PC-3 (cell line): ENCODE results near the gene EPHB1.

Experiments used
- EZH2 ChIP-seq: fragments of 300-600 bp; sonication (generic); IDR thresholded peaks from one replicate; pipeline ENCODE4 v1.6.1; 2017; ENCODE audit warnings: antibody characterized with exemption, mild to moderate bottlenecking, low read length; ENCODE audit not compliant: unreplicated experiment
- TF ChIP-seq, protein P1 (sequence below): fragments of 300-600 bp; sonication (generic); conservative IDR thresholded peaks from 2 replicates; pipeline ENCODE4 v1.5.1; 2017; ENCODE audit warnings: antibody characterized with exemption, low read depth, mild to moderate bottlenecking, low read length

DNA sequence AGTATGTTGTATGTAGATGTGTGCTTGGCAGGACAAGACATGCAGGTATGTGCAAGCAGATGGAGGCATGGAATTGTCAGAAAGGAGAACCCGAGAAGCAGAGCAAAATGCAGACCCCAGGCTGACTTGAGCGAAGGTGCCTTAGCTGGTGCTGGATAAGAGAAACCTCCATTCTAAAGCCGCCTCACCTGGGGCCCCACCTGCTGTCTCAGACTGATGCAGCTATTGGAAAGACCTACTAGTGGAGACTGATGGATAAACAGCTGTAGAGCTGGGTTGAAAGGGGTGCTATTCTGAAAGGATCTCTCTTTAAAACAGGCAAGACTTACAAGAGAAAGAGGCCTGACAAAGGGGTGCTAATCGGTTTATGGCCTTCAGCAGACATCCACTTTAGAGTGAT is 86.2 kb downstream of the EPHB1 start:
- TF ChIP-seq, protein P1, sequence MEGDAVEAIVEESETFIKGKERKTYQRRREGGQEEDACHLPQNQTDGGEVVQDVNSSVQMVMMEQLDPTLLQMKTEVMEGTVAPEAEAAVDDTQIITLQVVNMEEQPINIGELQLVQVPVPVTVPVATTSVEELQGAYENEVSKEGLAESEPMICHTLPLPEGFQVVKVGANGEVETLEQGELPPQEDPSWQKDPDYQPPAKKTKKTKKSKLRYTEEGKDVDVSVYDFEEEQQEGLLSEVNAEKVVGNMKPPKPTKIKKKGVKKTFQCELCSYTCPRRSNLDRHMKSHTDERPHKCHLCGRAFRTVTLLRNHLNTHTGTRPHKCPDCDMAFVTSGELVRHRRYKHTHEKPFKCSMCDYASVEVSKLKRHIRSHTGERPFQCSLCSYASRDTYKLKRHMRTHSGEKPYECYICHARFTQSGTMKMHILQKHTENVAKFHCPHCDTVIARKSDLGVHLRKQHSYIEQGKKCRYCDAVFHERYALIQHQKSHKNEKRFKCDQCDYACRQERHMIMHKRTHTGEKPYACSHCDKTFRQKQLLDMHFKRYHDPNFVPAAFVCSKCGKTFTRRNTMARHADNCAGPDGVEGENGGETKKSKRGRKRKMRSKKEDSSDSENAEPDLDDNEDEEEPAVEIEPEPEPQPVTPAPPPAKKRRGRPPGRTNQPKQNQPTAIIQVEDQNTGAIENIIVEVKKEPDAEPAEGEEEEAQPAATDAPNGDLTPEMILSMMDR: no peak
- no peak for TF ChIP-seq EZH2
